ENCODE results near the gene SHROOM3.

Gene SHROOM3

DNA sequence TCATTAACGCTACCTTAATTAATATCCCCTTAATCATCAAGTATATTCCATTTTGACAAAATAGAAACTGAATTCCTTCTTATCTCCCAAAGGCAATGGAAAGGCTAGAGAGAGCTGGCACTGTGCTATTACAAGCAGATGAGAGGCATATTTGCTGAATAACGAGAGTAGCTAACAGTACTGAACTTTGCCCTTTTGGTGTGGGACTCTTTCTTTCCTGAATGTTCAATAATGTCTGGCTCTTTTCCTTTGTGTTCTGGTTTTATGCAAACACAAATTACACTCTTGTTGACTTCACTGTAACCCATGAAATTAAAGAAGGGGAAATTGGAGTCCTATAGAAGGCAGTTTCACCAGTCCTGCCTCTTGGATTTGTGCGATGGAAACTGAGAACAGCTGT, 63.5 kb downstream of the SHROOM3 start:
- DNase-seq = no peak

GRCh38 chr4:76499461-76499860, 64.4 kb downstream of the SHROOM3 start:
- no peak for DNase-seq

DNA sequence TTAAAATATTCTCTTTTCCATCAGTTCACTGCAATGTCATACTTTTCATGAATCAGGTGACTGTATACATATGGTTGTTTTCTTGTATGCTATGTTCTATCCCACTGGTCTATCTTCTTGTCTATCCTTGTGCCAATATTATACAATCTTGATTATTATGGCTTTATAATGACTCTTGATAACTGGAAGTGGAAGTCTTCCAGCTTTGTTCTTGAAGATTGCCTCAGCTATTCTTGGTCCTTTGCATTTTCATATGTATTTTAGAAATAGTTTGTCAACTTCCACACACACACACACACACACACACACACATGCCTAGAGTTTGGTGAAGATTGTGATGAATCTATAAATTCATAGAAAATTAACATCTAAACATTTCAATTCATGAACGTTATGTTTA, 67.9 kb downstream of the SHROOM3 start:
- DNase-seq = no peak

DNA sequence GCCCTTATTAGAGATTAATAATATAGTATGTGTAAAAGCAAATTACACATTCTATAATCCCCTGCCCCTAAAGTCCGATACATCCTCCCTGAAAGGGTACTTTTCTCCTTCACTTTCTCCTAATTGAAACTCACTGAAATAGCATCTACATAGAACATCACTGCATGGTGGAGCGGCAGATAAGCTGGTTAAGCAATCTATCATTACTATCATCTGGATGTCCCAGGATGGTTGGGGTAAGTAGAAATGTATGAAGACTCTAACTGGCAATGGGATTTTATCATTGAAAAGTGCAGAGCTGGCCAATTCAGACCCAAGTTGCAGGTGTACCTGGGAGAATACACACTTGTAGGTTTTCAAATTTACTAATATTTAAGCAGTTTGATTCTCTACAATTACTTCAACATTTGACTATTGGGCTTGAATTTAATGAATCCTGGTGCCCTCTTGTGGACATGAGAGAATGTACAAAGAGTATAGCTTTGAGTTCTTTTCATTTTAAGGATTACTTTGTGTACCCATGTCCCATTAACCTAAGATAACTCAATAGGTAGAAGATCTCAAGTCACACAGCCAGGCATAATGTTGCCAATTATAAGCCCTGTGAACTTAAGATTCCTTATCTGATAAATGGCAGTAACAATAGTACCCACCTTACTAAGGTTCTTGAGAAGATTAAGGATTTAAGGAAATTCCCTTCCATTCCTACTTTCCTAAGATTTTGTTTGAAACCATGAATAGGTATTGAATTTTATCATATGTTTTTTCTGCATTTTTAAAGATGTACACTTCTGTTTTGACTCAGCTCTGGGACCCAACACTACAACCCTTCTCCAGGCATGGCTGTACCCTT, 69.8 kb downstream of the SHROOM3 start:
- no peak for DNase-seq

DNA sequence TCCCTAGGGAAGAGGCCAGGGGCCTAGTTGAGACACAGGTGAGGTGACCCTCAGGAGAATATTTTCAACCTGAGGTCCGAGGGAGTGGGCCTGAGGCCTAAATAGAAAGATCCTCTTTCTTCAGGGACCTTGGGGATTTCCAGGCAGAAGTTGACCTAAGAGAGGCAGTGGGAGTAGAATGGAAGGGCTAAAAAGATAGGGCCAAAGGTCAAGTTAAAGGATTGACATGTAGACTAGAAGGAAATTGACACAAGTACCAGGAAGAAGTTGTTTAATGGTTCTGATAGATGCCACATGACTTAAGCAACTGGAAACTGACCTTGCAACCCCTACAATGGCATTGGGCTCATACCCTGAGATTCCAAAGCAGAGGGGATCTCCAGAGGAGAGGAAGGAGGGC, 76.9 kb downstream of the SHROOM3 start:
- DNase-seq = no peak

- no peak for DNase-seq
Measured at GRCh38 chr4:76513482-76513881, 78.5 kb downstream of the SHROOM3 start.

GRCh38 chr4:76514087-76514486, 79.1 kb downstream of the SHROOM3 start:
- no peak for DNase-seq

GRCh38 chr4:76515975-76516843, 81.2 kb downstream of the SHROOM3 start:
- no peak for DNase-seq

GRCh38 chr4:76518241-76518640, 83.2 kb downstream of the SHROOM3 start:
- DNase-seq = no peak

DNA sequence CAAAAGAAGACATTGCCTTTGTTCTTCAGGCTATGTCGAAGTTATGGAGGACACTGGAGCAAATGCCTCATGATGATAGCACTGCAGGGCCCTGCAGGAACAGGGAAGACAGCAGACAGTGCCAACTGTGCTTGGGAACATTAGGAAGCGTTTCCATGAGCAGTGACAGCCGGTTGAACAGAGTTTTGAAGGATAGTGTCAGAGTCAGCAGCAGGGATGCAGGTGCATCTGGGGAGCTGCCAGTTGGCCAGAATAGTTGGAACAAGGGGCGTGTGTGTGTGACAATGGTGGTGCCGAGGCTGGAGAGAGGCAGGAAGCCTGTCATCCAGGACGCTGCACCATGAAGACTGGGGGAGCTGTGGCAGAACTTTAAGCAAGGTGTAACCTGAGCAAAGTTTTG, 88.6 kb downstream of the SHROOM3 start:
- DNase-seq = no peak

- no peak for DNase-seq
Measured at GRCh38 chr4:76525751-76526150, 90.7 kb downstream of the SHROOM3 start.

- no peak for DNase-seq
Measured at GRCh38 chr4:76526585-76526990, 91.6 kb downstream of the SHROOM3 start.

GRCh38 chr4:76527666-76528065, 92.6 kb downstream of the SHROOM3 start:
- no peak for DNase-seq

DNA sequence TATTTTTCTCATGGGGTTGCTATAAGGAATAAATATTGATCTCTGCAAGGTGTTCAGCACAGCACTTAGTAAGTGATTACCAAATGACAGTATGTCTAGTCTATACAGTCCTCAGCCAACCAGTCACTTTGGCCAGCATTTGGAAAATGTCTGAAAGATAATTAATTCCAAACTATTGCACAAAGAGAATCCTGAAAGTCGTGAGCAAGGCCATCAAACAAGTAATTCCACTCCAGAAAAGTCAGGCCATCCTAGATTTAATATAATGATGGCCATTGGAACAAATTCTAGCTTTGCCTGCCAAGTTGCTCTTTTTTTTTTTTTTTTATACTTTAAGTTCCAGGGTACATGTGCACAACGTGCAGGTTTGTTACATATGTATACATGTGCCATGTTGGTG, 96.6 kb downstream of the SHROOM3 start:
- no peak for DNase-seq

DNA sequence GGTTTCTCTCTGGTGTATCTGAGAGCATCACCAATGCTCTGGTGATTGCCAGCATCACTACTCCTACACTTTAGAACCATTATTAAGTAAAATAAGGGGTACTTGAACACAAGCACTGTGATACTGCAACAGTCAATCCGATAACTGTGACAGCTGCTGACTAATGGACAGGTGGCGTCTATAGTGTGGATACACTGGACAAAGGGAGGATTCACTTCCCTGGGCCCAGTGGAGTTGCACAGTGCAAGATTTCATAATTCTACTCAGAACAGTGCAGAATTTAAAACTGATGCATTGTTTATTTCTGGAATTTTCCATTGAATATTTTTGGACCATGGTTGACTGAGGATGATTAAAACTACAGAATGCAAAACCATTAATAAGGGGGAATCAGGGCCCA, 97.8 kb downstream of the SHROOM3 start:
- no peak for DNase-seq

- DNase-seq = no peak
Measured at GRCh38 chr4:76533314-76533713, 98.3 kb downstream of the SHROOM3 start.

- no peak for DNase-seq
Measured at GRCh38 chr4:76535603-76536372, 100.8 kb downstream of the SHROOM3 start.

- DNase-seq = no peak
Measured at GRCh38 chr4:76536373-76536689, 101.3 kb downstream of the SHROOM3 start.

DNA sequence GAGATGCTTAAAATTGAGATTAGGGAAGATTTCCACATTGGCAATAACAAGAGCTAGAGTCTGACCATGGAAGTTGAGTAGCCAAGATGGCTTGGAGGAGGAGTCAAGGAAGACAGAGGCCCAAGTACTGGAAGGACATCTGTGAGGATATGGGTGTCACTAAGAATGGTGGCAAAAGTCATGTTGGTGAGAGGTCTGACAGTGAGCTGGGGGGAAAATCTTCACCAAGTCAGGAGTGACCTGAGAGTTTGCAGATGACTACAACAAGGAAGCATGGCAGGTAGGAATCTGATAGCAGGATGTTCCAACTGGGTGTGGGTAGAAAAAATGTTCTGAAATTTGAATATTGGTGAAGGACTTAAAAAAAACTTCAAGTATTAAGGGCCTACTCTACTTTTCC, 103.3 kb downstream of the SHROOM3 start:
- DNase-seq = no peak

DNA sequence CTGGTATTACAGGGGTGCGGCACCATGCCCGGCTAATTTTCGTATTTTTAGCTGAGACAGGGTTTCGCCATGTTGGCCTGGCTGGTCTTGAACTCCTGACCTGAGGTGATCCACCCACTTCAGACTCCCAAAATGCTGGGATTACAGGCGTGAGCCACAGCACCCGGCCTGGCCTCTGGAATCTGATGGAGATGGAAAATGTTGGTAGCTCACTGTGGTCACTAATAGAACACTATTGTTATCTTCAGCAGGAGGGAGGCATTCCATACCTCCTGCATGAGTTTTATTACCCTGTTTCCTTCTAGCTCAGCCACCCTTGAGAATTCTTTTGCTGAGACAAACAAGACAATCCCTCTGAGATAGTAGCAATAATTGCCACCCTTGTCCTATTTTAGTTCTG, 105.0 kb downstream of the SHROOM3 start:
- DNase-seq = no peak

DNA sequence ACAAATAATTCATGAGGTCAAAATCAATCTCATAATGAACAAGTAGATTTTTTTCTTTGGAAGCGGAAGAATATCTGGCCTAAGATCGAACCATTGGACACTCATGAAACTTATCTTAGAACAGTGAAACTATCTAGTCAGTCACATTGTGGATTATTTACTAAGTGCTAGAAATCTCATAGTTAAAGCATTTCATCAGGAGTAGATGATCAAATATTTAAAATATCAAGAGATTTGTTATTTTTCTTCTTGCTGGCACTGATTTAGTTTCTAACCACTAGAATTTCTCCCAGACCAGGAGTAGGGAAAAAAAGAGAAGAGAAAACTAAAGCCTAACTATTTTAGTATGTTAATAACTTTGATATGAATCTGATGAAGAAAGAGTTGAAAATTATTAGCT, 105.5 kb downstream of the SHROOM3 start:
- DNase-seq = no peak

- no peak for DNase-seq
Measured at GRCh38 chr4:76543378-76543777, 108.3 kb downstream of the SHROOM3 start.

GRCh38 chr4:76544725-76545124, 109.7 kb downstream of the SHROOM3 start:
- no peak for DNase-seq
